Measurements from ENCODE around the gene RAPGEF4.

Gene RAPGEF4

DNA sequence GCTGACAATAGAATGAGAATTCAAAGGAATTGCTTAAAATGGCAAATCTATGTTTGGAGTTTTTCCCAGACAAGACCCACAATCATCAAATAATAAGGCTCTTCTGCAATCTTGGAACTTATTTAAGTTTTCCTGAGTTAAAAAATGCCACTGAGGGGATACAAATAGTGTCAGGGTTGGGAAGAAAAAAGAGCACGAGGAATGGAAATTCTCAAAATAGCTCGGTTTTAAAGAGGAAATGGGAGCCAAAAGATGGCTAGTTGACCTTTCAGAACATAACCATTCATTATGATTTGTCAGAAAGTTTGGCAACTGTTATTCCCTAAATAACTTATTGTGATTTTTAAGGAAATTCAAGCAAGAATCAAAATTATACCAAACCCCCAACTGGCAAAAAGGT is 127.7 kb downstream of the RAPGEF4 start:
- CTCF ChIA-PET = interaction anchor here (4.2 kb wide), 1 partner anchor 69 kb away, joined by 42 read pairs; no protein-coding TSS in a partner anchor
- POLR2A ChIA-PET = no interaction called here
- TF ChIP-seq, protein P1, sequence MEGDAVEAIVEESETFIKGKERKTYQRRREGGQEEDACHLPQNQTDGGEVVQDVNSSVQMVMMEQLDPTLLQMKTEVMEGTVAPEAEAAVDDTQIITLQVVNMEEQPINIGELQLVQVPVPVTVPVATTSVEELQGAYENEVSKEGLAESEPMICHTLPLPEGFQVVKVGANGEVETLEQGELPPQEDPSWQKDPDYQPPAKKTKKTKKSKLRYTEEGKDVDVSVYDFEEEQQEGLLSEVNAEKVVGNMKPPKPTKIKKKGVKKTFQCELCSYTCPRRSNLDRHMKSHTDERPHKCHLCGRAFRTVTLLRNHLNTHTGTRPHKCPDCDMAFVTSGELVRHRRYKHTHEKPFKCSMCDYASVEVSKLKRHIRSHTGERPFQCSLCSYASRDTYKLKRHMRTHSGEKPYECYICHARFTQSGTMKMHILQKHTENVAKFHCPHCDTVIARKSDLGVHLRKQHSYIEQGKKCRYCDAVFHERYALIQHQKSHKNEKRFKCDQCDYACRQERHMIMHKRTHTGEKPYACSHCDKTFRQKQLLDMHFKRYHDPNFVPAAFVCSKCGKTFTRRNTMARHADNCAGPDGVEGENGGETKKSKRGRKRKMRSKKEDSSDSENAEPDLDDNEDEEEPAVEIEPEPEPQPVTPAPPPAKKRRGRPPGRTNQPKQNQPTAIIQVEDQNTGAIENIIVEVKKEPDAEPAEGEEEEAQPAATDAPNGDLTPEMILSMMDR (IDR thresholded peaks at IDR 0.05; ENCODE audit: control extremely low read depth, extremely low read depth, low read depth, missing control alignments) = no peak

DNA sequence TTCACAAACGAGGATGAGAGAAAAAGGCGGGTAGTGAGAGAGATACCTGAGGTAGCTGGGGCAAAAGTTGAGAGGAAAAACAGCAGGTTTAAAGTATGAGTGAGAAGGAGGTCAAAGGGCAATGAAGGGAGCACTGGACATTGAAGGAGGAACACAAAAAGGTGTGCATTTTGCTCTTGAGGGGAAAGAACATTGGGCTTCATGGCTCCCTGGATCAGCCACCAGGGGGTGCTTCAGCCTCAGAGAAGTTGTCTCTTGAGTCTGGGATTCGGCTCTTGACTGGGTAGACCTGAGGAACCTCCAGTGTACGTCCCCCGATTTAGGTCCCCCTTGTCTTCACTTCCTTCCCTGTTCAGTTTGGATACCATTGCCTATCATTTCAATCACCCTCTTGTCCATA is 128.5 kb downstream of the RAPGEF4 start:
- DNase-seq (ENCODE audit: extremely low spot score) = peak; percentile 52
- POLR2A ChIA-PET = no interaction called here
- CTCF ChIA-PET = interaction anchor here (1.4 to 4.2 kb wide), 4 partner anchors 57 to 68 kb away, joined by 3 to 42 read pairs (median 6); no protein-coding TSS in a partner anchor
- TF ChIP-seq, protein P1 (IDR thresholded peaks at IDR 0.05; ENCODE audit: control extremely low read depth, extremely low read depth, low read depth, missing control alignments) = peak; percentile 60

More for the DNA sequence above, 127.7 kb downstream of the RAPGEF4 start:
- no peak for DNase-seq (ENCODE audit: extremely low spot score)

DNA sequence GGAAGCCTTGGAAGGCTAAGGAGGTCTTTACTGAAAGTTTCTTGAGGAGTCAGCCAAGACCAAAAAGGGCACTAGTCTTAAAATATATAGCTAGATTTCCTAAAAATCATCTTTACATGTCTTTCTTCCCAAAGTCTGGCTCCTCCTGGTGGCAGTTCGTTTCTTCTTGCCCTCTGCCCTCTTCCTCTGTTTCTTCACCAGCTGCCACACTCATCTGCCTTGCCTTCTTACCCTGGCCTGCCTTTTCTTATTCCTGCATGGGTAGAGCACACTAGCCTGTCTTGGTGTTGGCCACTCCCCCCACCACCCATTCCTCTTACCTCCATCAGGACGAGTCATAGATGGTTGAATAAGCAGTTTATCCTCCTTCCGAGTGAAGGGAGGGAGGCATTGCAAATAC is 129.8 kb downstream of the RAPGEF4 start:
- POLR2A ChIA-PET = no interaction called here
- DNase-seq (ENCODE audit: extremely low spot score) = no peak
- TF ChIP-seq, protein P1 (IDR thresholded peaks at IDR 0.05; ENCODE audit: control extremely low read depth, extremely low read depth, low read depth, missing control alignments) = no peak
- CTCF ChIA-PET = interaction anchor here (1.4 to 4.2 kb wide), 5 partner anchors 23 to 66 kb away, joined by 3 to 42 read pairs (median 5); no protein-coding TSS in a partner anchor

DNA sequence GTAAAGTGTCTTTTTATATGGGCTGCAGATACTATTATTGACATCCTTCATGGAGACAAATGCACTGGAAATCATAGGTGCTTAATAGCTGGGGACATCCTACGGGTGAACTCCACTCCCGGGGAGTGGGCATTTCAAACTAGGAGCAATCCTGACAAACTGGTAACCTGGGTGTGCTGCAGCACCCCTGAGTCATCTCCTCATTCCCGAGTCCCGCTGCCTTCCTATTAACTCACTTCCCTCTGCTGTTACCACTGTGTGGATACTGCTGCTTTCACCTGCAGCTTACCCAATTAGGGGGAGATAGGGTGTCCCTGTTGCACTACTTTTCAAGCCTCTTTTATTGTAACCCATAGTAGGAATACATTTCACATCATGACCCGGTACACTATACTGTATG is 134.2 kb downstream of the RAPGEF4 start:
- no peak for DNase-seq (ENCODE audit: extremely low spot score)
- CTCF ChIA-PET = interaction anchor here (1.1 to 3.8 kb wide), 4 partner anchors 10 to 63 kb away, joined by 3 to 27 read pairs (median 7); no protein-coding TSS in a partner anchor
- TF ChIP-seq, protein P1 (IDR thresholded peaks at IDR 0.05; ENCODE audit: control extremely low read depth, extremely low read depth, low read depth, missing control alignments) = no peak
- POLR2A ChIA-PET = no interaction called here

DNA sequence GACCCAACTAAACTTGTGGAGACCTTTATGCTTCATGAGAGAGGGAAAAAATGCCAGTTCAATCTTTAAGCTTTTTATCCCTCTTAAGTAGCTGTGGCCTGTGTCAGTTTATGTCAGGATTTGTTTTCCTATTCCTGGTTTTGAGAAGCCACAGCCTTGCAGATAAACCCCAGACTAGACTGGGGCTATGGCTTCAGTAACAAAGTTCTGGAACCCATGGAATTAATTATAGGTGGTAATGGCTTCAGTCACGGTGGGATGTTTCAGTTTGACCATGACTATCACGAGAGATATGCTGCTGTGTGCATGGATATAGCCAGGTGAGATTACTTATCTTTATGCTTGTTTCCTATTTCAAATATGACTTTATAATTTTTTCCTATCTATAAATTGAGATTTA is 134.8 kb downstream of the RAPGEF4 start:
- DNase-seq (ENCODE audit: extremely low spot score) = no peak
- TF ChIP-seq, protein P1 (IDR thresholded peaks at IDR 0.05; ENCODE audit: control extremely low read depth, extremely low read depth, low read depth, missing control alignments) = no peak
- CTCF ChIA-PET = interaction anchor here (1.7 to 3.8 kb wide), 3 partner anchors 10 to 62 kb away, joined by 4 to 27 read pairs (median 10); no protein-coding TSS in a partner anchor
- POLR2A ChIA-PET = no interaction called here

DNA sequence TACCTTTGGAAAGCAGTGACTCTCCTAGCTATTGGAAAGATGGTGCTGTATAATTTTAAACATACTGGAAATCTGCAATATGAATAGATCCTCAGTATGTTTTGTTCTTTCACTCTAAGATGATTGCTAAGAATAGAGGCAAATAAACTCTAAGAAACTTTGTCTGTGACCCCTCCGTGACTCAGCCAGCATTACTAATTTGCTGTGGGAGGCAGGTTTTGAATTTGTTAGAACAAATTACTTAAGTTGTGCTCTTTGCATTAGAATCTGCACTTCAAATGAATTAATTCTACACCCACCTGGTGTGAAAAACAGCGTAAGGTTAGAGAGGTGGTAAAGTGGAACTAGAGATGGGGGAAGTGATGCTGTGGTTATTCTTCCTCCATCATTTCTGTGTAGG is 142.2 kb downstream of the RAPGEF4 start:
- ChIA-PET POLR2A (no interaction called here), CTCF (no interaction called here)
- no peak for DNase-seq (ENCODE audit: extremely low spot score)
- TF ChIP-seq, protein P1 (IDR thresholded peaks at IDR 0.05; ENCODE audit: control extremely low read depth, extremely low read depth, low read depth, missing control alignments) = no peak

Measured in GM10248 (cell line).